ENCODE measurements around the gene RFC3. TPM values are rescaled to one million over a fixed set of nuclear protein-coding genes. Genes with fewer than 3 reads are reported as not detected.

Gene RFC3
- total RNA-seq, 1 experiment from 2014 or later: 17.5 TPM

DNA sequence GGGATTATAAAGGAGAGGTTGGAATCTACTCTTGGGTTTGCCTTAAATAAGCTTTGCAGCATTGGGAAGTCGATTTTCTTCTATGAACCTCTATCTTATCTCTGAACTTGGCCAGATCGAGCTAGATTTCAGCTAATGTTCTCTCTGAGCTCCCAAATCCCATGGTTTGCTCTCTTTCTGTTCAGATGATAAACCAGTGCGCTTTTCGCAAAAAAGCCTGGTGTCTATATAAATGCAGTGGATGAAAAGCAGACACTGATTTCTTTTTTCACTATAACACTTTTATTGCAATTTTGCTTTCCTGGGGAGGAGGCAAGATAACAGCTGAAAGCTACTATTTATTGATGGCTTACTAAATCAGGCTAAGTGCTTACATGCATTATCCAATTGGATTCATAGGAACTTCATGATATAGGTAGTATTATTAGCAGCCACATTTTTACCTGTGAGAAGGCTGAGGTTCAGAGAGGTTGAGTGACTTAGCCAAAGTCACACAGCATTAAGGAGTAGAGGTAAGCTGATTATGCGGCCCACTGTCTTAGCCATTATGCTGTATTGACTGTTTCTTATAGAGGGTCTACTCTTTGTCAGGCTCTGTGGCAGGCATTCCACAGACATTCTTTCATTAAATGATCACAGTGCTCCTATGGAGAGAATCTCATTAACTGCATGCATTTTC, 58.9 kb downstream of the RFC3 start:
- TF ChIP-seq, protein P1, sequence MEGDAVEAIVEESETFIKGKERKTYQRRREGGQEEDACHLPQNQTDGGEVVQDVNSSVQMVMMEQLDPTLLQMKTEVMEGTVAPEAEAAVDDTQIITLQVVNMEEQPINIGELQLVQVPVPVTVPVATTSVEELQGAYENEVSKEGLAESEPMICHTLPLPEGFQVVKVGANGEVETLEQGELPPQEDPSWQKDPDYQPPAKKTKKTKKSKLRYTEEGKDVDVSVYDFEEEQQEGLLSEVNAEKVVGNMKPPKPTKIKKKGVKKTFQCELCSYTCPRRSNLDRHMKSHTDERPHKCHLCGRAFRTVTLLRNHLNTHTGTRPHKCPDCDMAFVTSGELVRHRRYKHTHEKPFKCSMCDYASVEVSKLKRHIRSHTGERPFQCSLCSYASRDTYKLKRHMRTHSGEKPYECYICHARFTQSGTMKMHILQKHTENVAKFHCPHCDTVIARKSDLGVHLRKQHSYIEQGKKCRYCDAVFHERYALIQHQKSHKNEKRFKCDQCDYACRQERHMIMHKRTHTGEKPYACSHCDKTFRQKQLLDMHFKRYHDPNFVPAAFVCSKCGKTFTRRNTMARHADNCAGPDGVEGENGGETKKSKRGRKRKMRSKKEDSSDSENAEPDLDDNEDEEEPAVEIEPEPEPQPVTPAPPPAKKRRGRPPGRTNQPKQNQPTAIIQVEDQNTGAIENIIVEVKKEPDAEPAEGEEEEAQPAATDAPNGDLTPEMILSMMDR (IDR thresholded peaks at IDR 0.05; ENCODE audit: unreplicated experiment): no peak
- no peak for DNase-seq (ENCODE audit: unreplicated experiment)
- Mint-ChIP-seq H3K36me3 (ENCODE audit: insufficient read depth, unreplicated experiment) (no peaks in the 10 kb centered on the region), H3K4me3 (ENCODE audit: unreplicated experiment) (no peak overlapping the region), H3K9me3 (ENCODE audit: unreplicated experiment) (no peaks in the 10 kb centered on the region), H3K27me3 (ENCODE audit: insufficient read depth, unreplicated experiment) (no peaks in the 10 kb centered on the region), H3K4me1 (ENCODE audit: insufficient read depth, unreplicated experiment) (no peaks in the 10 kb centered on the region), H3K27ac (ENCODE audit: low read depth, unreplicated experiment) (no peak overlapping the region)
- no TSS peak for BruUV-seq (replicated peaks)
- ChIA-PET CTCF (interaction anchor here (0.7 kb wide), 1 partner anchor 125 kb away, joined by 3 read pairs; no protein-coding TSS in a partner anchor), POLR2A (no interaction called here)
- intact Hi-C loops (cut with micrococcal nuclease): no loop called here

DNA sequence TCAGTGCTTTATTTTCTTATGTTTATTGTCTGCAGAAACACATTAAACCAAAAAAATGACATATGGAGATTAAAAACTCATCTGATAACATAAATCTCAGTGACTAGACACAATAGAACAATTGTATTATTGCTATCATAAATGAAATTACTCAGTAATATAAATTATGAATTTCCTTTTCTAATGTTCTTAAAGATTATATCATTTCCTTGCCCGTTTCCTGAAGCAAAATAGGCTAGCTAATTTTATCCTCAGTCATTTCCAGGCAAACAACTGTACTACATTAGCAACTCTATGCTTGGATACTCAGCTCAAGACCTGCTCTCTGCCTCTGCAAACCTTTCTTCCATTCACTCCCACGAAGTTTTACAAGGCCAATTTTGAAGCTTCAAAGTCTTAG, 61.2 kb downstream of the RFC3 start:
- ChIA-PET POLR2A (no interaction called here), CTCF (no interaction called here)
- H3K27ac Mint-ChIP-seq (ENCODE audit: low read depth, unreplicated experiment): no peak overlapping the region
- no peaks in the 10 kb centered on the region for H3K36me3 Mint-ChIP-seq (ENCODE audit: insufficient read depth, unreplicated experiment)
- H3K4me1 Mint-ChIP-seq (ENCODE audit: insufficient read depth, unreplicated experiment): no peaks in the 10 kb centered on the region
- no TSS peak for BruUV-seq (replicated peaks)
- no peaks in the 10 kb centered on the region for H3K27me3 Mint-ChIP-seq (ENCODE audit: insufficient read depth, unreplicated experiment)
- H3K4me3 Mint-ChIP-seq (ENCODE audit: unreplicated experiment): no peak overlapping the region
- DNase-seq (ENCODE audit: unreplicated experiment): no peak
- TF ChIP-seq, protein P1 (IDR thresholded peaks at IDR 0.05; ENCODE audit: unreplicated experiment): no peak
- no peaks in the 10 kb centered on the region for H3K9me3 Mint-ChIP-seq (ENCODE audit: unreplicated experiment)
- intact Hi-C loops (cut with micrococcal nuclease): no loop called here

DNA sequence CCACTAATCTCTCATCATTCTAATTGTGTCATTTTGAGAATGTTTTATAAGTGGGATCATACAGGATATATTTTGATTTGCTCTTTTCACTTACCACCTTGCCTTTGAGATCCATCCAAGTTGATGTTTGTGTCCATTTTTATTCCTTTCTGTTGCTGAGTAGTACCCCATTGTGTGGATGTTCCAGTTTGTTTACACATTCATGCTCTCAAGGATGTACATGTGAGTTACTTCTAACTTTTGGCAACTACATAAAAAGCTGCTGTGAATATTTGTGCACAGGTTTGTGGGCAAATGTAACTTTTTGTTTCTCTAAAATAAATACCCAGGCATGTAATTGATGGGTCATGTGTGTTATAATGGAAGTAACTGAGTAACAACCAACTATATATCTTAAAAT, 64.9 kb downstream of the RFC3 start:
- ChIA-PET CTCF (no interaction called here), POLR2A (no interaction called here)
- Mint-ChIP-seq H3K9me3 (ENCODE audit: unreplicated experiment) (no peaks in the 10 kb centered on the region), H3K4me3 (ENCODE audit: unreplicated experiment) (no peak overlapping the region), H3K27me3 (ENCODE audit: insufficient read depth, unreplicated experiment) (no peaks in the 10 kb centered on the region), H3K36me3 (ENCODE audit: insufficient read depth, unreplicated experiment) (no peaks in the 10 kb centered on the region), H3K27ac (ENCODE audit: low read depth, unreplicated experiment) (no peak overlapping the region), H3K4me1 (ENCODE audit: insufficient read depth, unreplicated experiment) (no peaks in the 10 kb centered on the region)
- BruUV-seq (replicated peaks): no TSS peak
- intact Hi-C loops (cut with micrococcal nuclease): no loop called here
- TF ChIP-seq, protein P1 (IDR thresholded peaks at IDR 0.05; ENCODE audit: unreplicated experiment): no peak
- DNase-seq (ENCODE audit: unreplicated experiment): no peak

DNA sequence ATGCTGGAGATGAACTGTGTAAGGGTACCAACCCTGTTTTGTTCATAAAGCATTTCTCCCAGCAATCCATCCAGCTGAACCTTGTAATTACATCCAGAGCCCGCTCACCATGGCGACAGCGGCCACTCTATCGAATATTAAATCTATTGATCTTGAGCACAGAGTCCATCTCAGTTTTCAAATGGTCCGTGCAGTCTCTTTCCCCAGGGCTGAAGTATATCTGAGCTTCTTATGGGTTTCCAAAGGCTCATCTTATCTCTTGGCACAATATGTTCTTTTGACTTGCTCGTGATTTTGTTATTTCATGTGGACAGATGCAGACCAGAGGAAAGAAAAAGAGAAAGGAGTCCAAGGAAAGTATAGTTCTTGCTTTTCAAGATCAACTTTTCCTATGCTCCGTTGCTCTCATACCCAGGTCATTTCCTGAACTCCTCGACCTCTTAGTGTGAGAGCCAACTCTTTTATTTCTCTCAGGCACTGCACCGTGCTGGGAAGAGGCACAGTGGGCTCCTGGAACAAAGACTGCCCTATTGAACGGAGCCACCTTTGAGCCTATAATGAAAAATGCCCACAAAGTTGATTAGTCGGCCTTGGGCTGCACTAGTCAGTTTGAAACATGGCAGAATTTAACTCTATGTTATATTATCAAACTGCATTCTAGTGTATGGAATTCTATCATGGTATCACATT, 66.7 kb downstream of the RFC3 start:
- Mint-ChIP-seq H3K4me1 (ENCODE audit: insufficient read depth, unreplicated experiment) (no peaks in the 10 kb centered on the region), H3K9me3 (ENCODE audit: unreplicated experiment) (no peaks in the 10 kb centered on the region), H3K27ac (ENCODE audit: low read depth, unreplicated experiment) (no peak overlapping the region), H3K27me3 (ENCODE audit: insufficient read depth, unreplicated experiment) (no peaks in the 10 kb centered on the region), H3K36me3 (ENCODE audit: insufficient read depth, unreplicated experiment) (no peaks in the 10 kb centered on the region), H3K4me3 (ENCODE audit: unreplicated experiment) (no peak overlapping the region)
- intact Hi-C loops (cut with micrococcal nuclease): no loop called here
- no TSS peak for BruUV-seq (replicated peaks)
- POLR2A ChIA-PET: interaction anchor here (1.1 kb wide), 1 partner anchor 27 kb away, joined by 3 read pairs; no protein-coding TSS in a partner anchor
- no peak for DNase-seq (ENCODE audit: unreplicated experiment)
- CTCF ChIA-PET: interaction anchor here (0.6 kb wide), 2 partner anchors 10 to 122 kb away, joined by 3 read pairs; no protein-coding TSS in a partner anchor
- TF ChIP-seq, protein P1 (IDR thresholded peaks at IDR 0.05; ENCODE audit: unreplicated experiment): no peak

Measured in MCF 10A (cell line).